Mesothelial cell of epicardium (in vitro differentiated cells): ENCODE measurements around the gene KCNC1. TPM values are rescaled to one million over a fixed set of nuclear protein-coding genes. Genes with fewer than 3 reads are reported as not detected.

Experiments
- DNase-seq, 2 experiments: peaks; one replicate each; pipeline ENCODE4 v3.0.0; 2021; ENCODE audit warnings: low spot score in 2 of 2; ENCODE audit not compliant: unreplicated experiment in 2 of 2
- H3K27ac Mint-ChIP-seq: 2 replicates; pipeline ENCODE4 v1.8.0; 2021; ENCODE audit warnings: mixed read lengths
- H3K27me3 Mint-ChIP-seq: 2 replicates; pipeline ENCODE4 v1.8.0; 2021; ENCODE audit warnings: low read depth, mixed read lengths
- H3K36me3 Mint-ChIP-seq: 2 replicates; pipeline ENCODE4 v1.8.0; 2021; ENCODE audit warnings: mixed read lengths
- H3K4me1 Mint-ChIP-seq: 2 replicates; pipeline ENCODE4 v1.8.0; 2021; ENCODE audit warnings: mixed read lengths
- H3K4me3 Mint-ChIP-seq: 2 replicates; pipeline ENCODE4 v1.8.0; 2021; ENCODE audit warnings: mild to moderate bottlenecking, moderate library complexity, mixed read lengths
- H3K9me3 Mint-ChIP-seq: 2 replicates; pipeline ENCODE4 v1.8.0; 2021; ENCODE audit warnings: mixed read lengths
- total RNA-seq: library from RNA; stranded (reverse); gene quantifications from 3 replicates; pipeline ENCODE4 v1.2.1, GENCODE V29; 2021
- TF ChIP-seq, protein P1 (sequence below): fragments of 200-600 bp; sonication (generic); IDR thresholded peaks from one replicate; pipeline ENCODE4 v1.5.0; 2021; ENCODE audit warnings: antibody characterized with exemption; ENCODE audit not compliant: unreplicated experiment

Gene KCNC1
- total RNA-seq, 1 donor from 2014 or later = 0.20 TPM

DNA sequence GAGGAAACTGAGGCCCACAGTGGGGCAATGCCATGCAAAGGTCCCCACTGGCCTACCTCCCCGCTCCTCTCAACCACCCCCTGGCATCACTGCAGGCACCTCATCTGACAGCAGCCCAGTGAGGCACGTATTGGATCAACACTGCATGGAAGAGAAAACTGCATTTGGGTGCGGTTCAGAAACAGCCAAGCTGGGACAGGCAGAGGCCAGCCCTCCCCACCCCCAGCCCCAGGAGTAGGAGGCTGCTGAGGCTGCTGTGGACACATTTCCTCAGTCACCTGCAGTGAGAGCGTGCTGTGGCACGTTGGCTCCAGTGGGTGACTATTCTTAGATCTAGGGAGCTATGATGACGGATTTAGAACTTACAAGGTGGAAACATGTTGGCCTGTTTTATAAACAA, 63.7 kb downstream of the KCNC1 start:
- Mint-ChIP-seq H3K4me1 (no peaks in the 10 kb centered on the region), H3K27me3 (no peaks in the 10 kb centered on the region), H3K27ac (no peak overlapping the region), H3K36me3 (no peaks in the 10 kb centered on the region), H3K9me3 (peaks cover 4% of the 10 kb centered on the region), H3K4me3 (no peak overlapping the region)
- TF ChIP-seq, protein P1, sequence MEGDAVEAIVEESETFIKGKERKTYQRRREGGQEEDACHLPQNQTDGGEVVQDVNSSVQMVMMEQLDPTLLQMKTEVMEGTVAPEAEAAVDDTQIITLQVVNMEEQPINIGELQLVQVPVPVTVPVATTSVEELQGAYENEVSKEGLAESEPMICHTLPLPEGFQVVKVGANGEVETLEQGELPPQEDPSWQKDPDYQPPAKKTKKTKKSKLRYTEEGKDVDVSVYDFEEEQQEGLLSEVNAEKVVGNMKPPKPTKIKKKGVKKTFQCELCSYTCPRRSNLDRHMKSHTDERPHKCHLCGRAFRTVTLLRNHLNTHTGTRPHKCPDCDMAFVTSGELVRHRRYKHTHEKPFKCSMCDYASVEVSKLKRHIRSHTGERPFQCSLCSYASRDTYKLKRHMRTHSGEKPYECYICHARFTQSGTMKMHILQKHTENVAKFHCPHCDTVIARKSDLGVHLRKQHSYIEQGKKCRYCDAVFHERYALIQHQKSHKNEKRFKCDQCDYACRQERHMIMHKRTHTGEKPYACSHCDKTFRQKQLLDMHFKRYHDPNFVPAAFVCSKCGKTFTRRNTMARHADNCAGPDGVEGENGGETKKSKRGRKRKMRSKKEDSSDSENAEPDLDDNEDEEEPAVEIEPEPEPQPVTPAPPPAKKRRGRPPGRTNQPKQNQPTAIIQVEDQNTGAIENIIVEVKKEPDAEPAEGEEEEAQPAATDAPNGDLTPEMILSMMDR = no peak
- no peak for DNase-seq

DNA sequence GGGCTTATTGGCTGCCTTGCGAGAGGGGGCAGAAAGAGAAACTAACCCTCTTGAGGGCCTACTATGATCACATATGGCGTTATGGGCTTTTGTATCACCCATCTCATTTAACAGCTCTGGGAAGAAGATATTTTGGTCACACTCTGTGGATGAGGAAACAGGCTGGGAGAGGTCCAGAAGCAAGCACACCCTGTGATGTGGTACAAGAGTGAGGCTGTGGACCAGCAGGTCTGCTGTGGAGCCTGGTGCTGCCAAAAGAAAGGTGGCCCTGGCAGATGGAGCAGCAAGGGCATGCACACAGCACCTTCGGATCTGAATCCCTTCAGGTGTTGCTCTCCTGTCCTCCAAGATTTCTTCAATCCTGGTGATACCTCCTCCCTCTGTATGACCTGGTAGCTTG, 64.1 kb downstream of the KCNC1 start:
- H3K36me3 Mint-ChIP-seq = no peaks in the 10 kb centered on the region
- H3K27ac Mint-ChIP-seq = no peak overlapping the region
- no peaks in the 10 kb centered on the region for H3K27me3 Mint-ChIP-seq
- TF ChIP-seq, protein P1 = no peak
- no peak overlapping the region for H3K4me3 Mint-ChIP-seq
- peaks cover 4% of the 10 kb centered on the region for H3K9me3 Mint-ChIP-seq
- no peak for DNase-seq
- no peaks in the 10 kb centered on the region for H3K4me1 Mint-ChIP-seq

DNA sequence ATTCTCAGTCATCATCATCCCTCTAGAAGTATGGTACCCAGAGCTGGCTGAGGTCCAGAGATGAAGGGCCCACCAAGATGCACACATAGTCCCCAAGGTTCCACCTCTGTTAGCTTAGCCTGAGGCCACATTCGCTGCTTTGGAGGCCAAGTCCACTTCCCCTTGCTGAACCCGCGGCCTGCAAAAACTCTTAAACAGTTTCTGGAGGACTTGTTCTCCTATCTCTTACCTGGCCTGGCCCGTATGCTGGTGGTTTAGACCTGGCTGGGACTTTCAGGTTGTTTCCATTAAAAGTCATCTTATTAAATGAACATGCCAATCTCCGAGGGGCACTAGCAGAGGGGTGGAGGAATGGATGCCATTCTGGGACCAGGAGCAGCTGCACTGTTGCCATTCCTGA, 64.6 kb downstream of the KCNC1 start:
- H3K36me3 Mint-ChIP-seq = no peaks in the 10 kb centered on the region
- H3K4me3 Mint-ChIP-seq = no peak overlapping the region
- peaks cover 4% of the 10 kb centered on the region for H3K9me3 Mint-ChIP-seq
- TF ChIP-seq, protein P1 = no peak
- H3K27ac Mint-ChIP-seq = no peak overlapping the region
- H3K4me1 Mint-ChIP-seq = no peaks in the 10 kb centered on the region
- no peak for DNase-seq
- no peaks in the 10 kb centered on the region for H3K27me3 Mint-ChIP-seq

DNA sequence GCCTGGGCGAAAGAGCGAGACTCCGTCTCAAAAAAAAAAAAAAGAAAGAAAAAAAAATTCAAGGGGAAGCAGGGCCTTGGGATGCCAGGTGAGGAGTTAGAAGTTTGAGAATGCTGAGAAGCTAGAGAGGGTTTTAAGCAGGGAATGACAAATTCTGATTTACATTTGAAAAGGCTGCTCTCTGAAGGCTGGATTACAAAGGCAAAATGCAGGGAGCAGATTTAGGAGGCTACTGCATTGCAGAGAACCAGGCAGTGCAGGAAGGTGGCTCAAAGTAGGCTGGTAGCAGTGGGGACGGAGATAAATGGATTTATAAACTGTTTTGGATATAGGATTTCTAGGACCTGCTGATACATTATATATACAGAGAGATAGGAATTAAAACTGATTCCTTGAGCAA, 66.6 kb downstream of the KCNC1 start:
- Mint-ChIP-seq H3K27ac (no peak overlapping the region), H3K4me1 (no peaks in the 10 kb centered on the region), H3K27me3 (no peaks in the 10 kb centered on the region), H3K9me3 (peaks cover 4% of the 10 kb centered on the region), H3K4me3 (no peak overlapping the region), H3K36me3 (no peaks in the 10 kb centered on the region)
- no peak for DNase-seq
- TF ChIP-seq, protein P1 = no peak

DNA sequence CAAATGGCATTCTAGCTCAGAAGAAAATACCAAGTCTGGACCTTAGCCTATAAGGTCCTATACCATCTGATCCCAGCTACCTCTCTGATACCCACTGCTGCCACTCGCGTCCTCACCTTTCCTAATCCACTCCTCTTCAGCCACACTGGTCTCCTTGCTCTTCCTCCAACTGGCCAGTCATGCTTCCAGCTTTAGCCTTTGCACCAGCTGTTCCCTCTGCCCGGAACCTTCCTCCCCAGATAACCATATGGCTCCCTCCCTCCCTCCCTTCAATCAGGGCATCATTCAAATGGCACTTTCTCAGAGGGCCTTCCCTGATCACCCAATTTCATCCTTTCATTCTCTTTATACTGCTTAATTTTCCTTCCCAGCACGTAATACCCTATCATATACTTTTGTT, 67.9 kb downstream of the KCNC1 start:
- H3K9me3 Mint-ChIP-seq = peaks cover 4% of the 10 kb centered on the region
- no peaks in the 10 kb centered on the region for H3K4me1 Mint-ChIP-seq
- DNase-seq = no peak
- no peak overlapping the region for H3K27ac Mint-ChIP-seq
- no peak overlapping the region for H3K4me3 Mint-ChIP-seq
- H3K36me3 Mint-ChIP-seq = no peaks in the 10 kb centered on the region
- H3K27me3 Mint-ChIP-seq = no peaks in the 10 kb centered on the region
- TF ChIP-seq, protein P1 = no peak

DNA sequence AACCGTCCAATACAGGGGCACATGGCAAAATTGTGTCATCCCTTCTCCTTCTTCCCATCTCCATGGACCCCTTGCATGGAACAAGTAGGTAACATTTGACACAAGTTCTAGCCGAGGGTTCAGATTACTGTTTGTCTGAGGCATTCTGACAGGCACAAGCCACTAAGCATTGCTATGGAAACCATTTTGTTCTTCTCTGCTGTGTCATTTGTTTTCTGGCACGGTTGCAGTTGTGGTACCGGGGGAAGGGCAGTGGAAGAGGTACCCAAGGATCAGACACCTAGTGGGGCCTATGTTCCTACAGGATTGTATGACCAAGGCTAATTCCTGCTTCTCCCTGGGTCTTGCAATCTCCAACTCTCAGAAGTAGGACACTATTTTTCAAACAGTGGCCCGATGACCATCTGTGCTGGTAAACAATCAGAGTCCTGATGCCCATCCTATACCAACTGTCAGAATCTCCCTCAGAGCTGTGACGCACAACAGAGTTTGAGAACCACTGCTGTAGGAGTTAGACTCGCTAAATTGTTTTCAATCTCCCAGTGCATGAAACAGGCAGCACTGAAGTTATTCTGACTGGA, 69.3 kb downstream of the KCNC1 start:
- Mint-ChIP-seq H3K9me3 (peaks cover 7% of the 10 kb centered on the region), H3K36me3 (no peaks in the 10 kb centered on the region), H3K27me3 (no peaks in the 10 kb centered on the region), H3K27ac (no peak overlapping the region), H3K4me3 (no peak overlapping the region), H3K4me1 (no peaks in the 10 kb centered on the region)
- DNase-seq = no peak
- TF ChIP-seq, protein P1 = no peak
